ENCODE measurements around the gene EML1. TPM values are rescaled to one million over a fixed set of nuclear protein-coding genes. Genes with fewer than 3 reads are reported as not detected.

EML1 gene
- total and polyA plus RNA-seq, 3 experiments from 2014 or later = 1.3 to 1.7 TPM; not detected in 1

- Mint-ChIP-seq H3K4me3 (no peak overlapping the region), H3K4me1 (no peaks in the 10 kb centered on the region), H3K9me3 (peaks cover 0 to 2% (median 0%) of the 10 kb centered on the region in 5 donors), H3K27me3 (peaks cover 20 to 48% of the 10 kb centered on the region in 2 donors), H3K27ac (no peak overlapping the region), H3K36me3 (no peaks in the 10 kb centered on the region)
- H3K9me3 ChIP-seq (ENCODE audit: low read length) = no peaks in the 10 kb centered on the region
- H3K36me3 ChIP-seq (ENCODE audit: insufficient read depth, low read length) = no peaks in the 10 kb centered on the region
- ChIA-PET CTCF (no interaction called here), POLR2A (no interaction called here)
- no peak for DNase-seq
- no peaks in the 10 kb centered on the region for H3K27me3 ChIP-seq (ENCODE audit: insufficient read depth, low read length, poor library complexity, severe bottlenecking)
- no peak overlapping the region for H3K4me3 ChIP-seq (ENCODE audit: low read length)
- H3K27ac ChIP-seq (ENCODE audit: low read depth, low read length) = no peak overlapping the region
- no peaks in the 10 kb centered on the region for H3K4me1 ChIP-seq (ENCODE audit: insufficient read depth, low read length)
Observed at GRCh38 chr14:99772371-99773283, 20.6 kb upstream of the EML1 start.

- ChIA-PET POLR2A (no interaction called here), CTCF (no interaction called here)
- no peaks in the 10 kb centered on the region for H3K9me3 ChIP-seq (ENCODE audit: low read length)
- H3K4me1 ChIP-seq (ENCODE audit: insufficient read depth, low read length) = no peaks in the 10 kb centered on the region
- no peak overlapping the region for H3K4me3 ChIP-seq (ENCODE audit: low read length)
- Mint-ChIP-seq H3K4me1 (no peaks in the 10 kb centered on the region), H3K9me3 (peaks cover 3 to 7% (median 4%) of the 10 kb centered on the region in 5 donors), H3K36me3 (peaks cover 0 to 2% (median 0%) of the 10 kb centered on the region in 3 donors), H3K4me3 (no peak overlapping the region), H3K27ac (no peak overlapping the region), H3K27me3 (peaks cover 20 to 55% of the 10 kb centered on the region in 2 donors)
- no peak for DNase-seq
- H3K36me3 ChIP-seq (ENCODE audit: insufficient read depth, low read length) = no peaks in the 10 kb centered on the region
- no peaks in the 10 kb centered on the region for H3K27me3 ChIP-seq (ENCODE audit: insufficient read depth, low read length, poor library complexity, severe bottlenecking)
- H3K27ac ChIP-seq (ENCODE audit: low read depth, low read length) = no peak overlapping the region
Observed at GRCh38 chr14:99773521-99774497, 19.4 kb upstream of the EML1 start.

- ChIA-PET POLR2A (no interaction called here), CTCF (no interaction called here)
- peaks cover 23 to 63% of the 10 kb centered on the region in 2 donors for H3K27me3 Mint-ChIP-seq
Observed at GRCh38 chr14:99774556-99775307, 18.5 kb upstream of the EML1 start.

GRCh38 chr14:99775351-99775750 is 17.9 kb upstream of the EML1 start:
- no peak for DNase-seq
- Histone ChIP-seq H3K27me3 (ENCODE audit: insufficient read depth, low read length, poor library complexity, severe bottlenecking) (no peaks in the 10 kb centered on the region), H3K9me3 (ENCODE audit: low read length) (no peaks in the 10 kb centered on the region), H3K4me3 (ENCODE audit: low read length) (no peak overlapping the region), H3K4me1 (ENCODE audit: insufficient read depth, low read length) (no peaks in the 10 kb centered on the region), H3K27ac (ENCODE audit: low read depth, low read length) (no peak overlapping the region), H3K36me3 (ENCODE audit: insufficient read depth, low read length) (no peaks in the 10 kb centered on the region)
- Mint-ChIP-seq H3K9me3 (peaks cover 6 to 17% (median 8%) of the 10 kb centered on the region in 5 donors), H3K27ac (peak overlapping the region in 1 of 8 donors; percentile 43), H3K36me3 (peaks cover 0 to 6% (median 1%) of the 10 kb centered on the region in 3 donors), H3K27me3 (peaks cover 23 to 65% of the 10 kb centered on the region in 2 donors), H3K4me3 (no peak overlapping the region), H3K4me1 (no peaks in the 10 kb centered on the region)
- CTCF ChIA-PET = no interaction called here
- POLR2A ChIA-PET = no interaction called here

More at GRCh38 chr14:99774556-99775307, 18.5 kb upstream of the EML1 start:
- no peak overlapping the region for H3K4me3 ChIP-seq (ENCODE audit: low read length)
- H3K27me3 ChIP-seq (ENCODE audit: insufficient read depth, low read length, poor library complexity, severe bottlenecking) = no peaks in the 10 kb centered on the region
- no peaks in the 10 kb centered on the region for H3K9me3 ChIP-seq (ENCODE audit: low read length)
- no peak overlapping the region for H3K27ac ChIP-seq (ENCODE audit: low read depth, low read length)
- DNase-seq = no peak
- Mint-ChIP-seq H3K27ac (peak overlapping the region in 1 of 8 donors; percentile 43), H3K4me1 (no peaks in the 10 kb centered on the region), H3K4me3 (no peak overlapping the region), H3K9me3 (peaks cover 4 to 14% (median 8%) of the 10 kb centered on the region in 5 donors), H3K36me3 (peaks cover 0 to 6% (median 1%) of the 10 kb centered on the region in 3 donors)
- H3K36me3 ChIP-seq (ENCODE audit: insufficient read depth, low read length) = no peaks in the 10 kb centered on the region
- no peaks in the 10 kb centered on the region for H3K4me1 ChIP-seq (ENCODE audit: insufficient read depth, low read length)

- H3K4me3 ChIP-seq (ENCODE audit: low read length) = no peak overlapping the region
- no peaks in the 10 kb centered on the region for H3K4me1 ChIP-seq (ENCODE audit: insufficient read depth, low read length)
- no peak overlapping the region for H3K27ac ChIP-seq (ENCODE audit: low read depth, low read length)
- Mint-ChIP-seq H3K4me3 (no peak overlapping the region), H3K27me3 (peaks cover 29 to 81% of the 10 kb centered on the region in 2 donors), H3K9me3 (peaks cover 6 to 21% (median 9%) of the 10 kb centered on the region in 5 donors), H3K4me1 (no peaks in the 10 kb centered on the region), H3K36me3 (peaks cover 0 to 6% (median 1%) of the 10 kb centered on the region in 3 donors), H3K27ac (no peak overlapping the region)
- H3K27me3 ChIP-seq (ENCODE audit: insufficient read depth, low read length, poor library complexity, severe bottlenecking) = no peaks in the 10 kb centered on the region
- H3K36me3 ChIP-seq (ENCODE audit: insufficient read depth, low read length) = no peaks in the 10 kb centered on the region
- ChIA-PET POLR2A (no interaction called here), CTCF (interaction anchor here (1.1 kb wide), 1 partner anchor 12 kb away, joined by 3 read pairs; no protein-coding TSS in a partner anchor)
- no peaks in the 10 kb centered on the region for H3K9me3 ChIP-seq (ENCODE audit: low read length)
- DNase-seq = no peak
Observed at GRCh38 chr14:99777951-99778350, 15.3 kb upstream of the EML1 start.

- DNase-seq = no peak
- no peak overlapping the region for H3K27ac ChIP-seq (ENCODE audit: low read depth, low read length)
- H3K9me3 ChIP-seq (ENCODE audit: low read length) = no peaks in the 10 kb centered on the region
- Mint-ChIP-seq H3K9me3 (peaks cover 6 to 21% (median 9%) of the 10 kb centered on the region in 5 donors), H3K36me3 (peaks cover 0 to 6% (median 1%) of the 10 kb centered on the region in 3 donors), H3K27me3 (peaks cover 33 to 81% of the 10 kb centered on the region in 2 donors), H3K27ac (no peak overlapping the region), H3K4me3 (no peak overlapping the region), H3K4me1 (no peaks in the 10 kb centered on the region)
- no peak overlapping the region for H3K4me3 ChIP-seq (ENCODE audit: low read length)
- no peaks in the 10 kb centered on the region for H3K36me3 ChIP-seq (ENCODE audit: insufficient read depth, low read length)
- H3K4me1 ChIP-seq (ENCODE audit: insufficient read depth, low read length) = no peaks in the 10 kb centered on the region
- POLR2A ChIA-PET = no interaction called here
- no peaks in the 10 kb centered on the region for H3K27me3 ChIP-seq (ENCODE audit: insufficient read depth, low read length, poor library complexity, severe bottlenecking)
- CTCF ChIA-PET = no interaction called here
Observed at GRCh38 chr14:99779751-99780150, 13.5 kb upstream of the EML1 start.

- DNase-seq = no peak
- no peak overlapping the region for H3K4me3 ChIP-seq (ENCODE audit: low read length)
- ChIA-PET CTCF (no interaction called here), POLR2A (no interaction called here)
- Mint-ChIP-seq H3K36me3 (peaks cover 0 to 6% (median 1%) of the 10 kb centered on the region in 3 donors), H3K4me3 (no peak overlapping the region), H3K4me1 (no peaks in the 10 kb centered on the region), H3K9me3 (peaks cover 6 to 21% (median 9%) of the 10 kb centered on the region in 5 donors), H3K27me3 (peaks cover 30 to 72% of the 10 kb centered on the region in 2 donors), H3K27ac (no peak overlapping the region)
- H3K4me1 ChIP-seq (ENCODE audit: insufficient read depth, low read length) = no peaks in the 10 kb centered on the region
- H3K36me3 ChIP-seq (ENCODE audit: insufficient read depth, low read length) = no peaks in the 10 kb centered on the region
- H3K27me3 ChIP-seq (ENCODE audit: insufficient read depth, low read length, poor library complexity, severe bottlenecking) = no peaks in the 10 kb centered on the region
- H3K27ac ChIP-seq (ENCODE audit: low read depth, low read length) = no peak overlapping the region
- no peaks in the 10 kb centered on the region for H3K9me3 ChIP-seq (ENCODE audit: low read length)
Observed at GRCh38 chr14:99780690-99781089, 12.5 kb upstream of the EML1 start.
